Measurements from ENCODE around the gene ZBTB4.

Gene ZBTB4

DNA sequence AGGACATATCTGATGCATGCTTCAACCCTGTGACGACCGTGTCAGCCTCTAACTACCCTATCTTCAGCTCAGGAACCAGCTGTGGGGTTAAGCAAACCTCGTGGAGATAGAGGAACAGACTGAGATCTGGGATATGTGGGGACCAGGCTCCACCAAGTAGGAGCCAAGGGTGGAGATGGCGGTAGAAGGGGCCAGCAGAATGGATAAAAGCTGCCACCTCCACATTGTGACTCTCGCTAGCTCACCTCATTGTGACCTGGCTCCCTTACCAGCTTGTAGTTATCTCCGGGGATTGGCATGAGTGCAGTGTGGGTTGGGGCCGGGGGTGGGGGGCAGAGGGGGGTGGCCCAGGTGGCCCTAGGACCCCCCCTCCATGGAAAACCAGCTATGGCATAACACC is 54.1 kb downstream of the ZBTB4 start, which contains the start of gene SPEM2:
Gene SPEM2, plus strand, starts transcription at position 301 of the 400 bp plus-strand sequence. Its CDS starts 73 bp downstream, at position 374.
- TF ChIP-seq RAD21 (IDR thresholded peaks at IDR 0.05; ENCODE audit: low read depth) (no peak), TAF1 (IDR thresholded peaks at IDR 0.05; ENCODE audit: low read depth) (no peak), USF1 (IDR thresholded peaks at IDR 0.05) (no peak), CREB1 (IDR thresholded peaks at IDR 0.05; ENCODE audit: low read depth) (no peak), EGR1 (IDR thresholded peaks at IDR 0.05) (no peak), NFIC (IDR thresholded peaks at IDR 0.05) (no peak), FOXM1 (IDR thresholded peaks at IDR 0.05; ENCODE audit: borderline replicate concordance, low read depth) (no peak)
- TF ChIP-seq, protein P1, sequence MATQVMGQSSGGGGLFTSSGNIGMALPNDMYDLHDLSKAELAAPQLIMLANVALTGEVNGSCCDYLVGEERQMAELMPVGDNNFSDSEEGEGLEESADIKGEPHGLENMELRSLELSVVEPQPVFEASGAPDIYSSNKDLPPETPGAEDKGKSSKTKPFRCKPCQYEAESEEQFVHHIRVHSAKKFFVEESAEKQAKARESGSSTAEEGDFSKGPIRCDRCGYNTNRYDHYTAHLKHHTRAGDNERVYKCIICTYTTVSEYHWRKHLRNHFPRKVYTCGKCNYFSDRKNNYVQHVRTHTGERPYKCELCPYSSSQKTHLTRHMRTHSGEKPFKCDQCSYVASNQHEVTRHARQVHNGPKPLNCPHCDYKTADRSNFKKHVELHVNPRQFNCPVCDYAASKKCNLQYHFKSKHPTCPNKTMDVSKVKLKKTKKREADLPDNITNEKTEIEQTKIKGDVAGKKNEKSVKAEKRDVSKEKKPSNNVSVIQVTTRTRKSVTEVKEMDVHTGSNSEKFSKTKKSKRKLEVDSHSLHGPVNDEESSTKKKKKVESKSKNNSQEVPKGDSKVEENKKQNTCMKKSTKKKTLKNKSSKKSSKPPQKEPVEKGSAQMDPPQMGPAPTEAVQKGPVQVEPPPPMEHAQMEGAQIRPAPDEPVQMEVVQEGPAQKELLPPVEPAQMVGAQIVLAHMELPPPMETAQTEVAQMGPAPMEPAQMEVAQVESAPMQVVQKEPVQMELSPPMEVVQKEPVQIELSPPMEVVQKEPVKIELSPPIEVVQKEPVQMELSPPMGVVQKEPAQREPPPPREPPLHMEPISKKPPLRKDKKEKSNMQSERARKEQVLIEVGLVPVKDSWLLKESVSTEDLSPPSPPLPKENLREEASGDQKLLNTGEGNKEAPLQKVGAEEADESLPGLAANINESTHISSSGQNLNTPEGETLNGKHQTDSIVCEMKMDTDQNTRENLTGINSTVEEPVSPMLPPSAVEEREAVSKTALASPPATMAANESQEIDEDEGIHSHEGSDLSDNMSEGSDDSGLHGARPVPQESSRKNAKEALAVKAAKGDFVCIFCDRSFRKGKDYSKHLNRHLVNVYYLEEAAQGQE (IDR thresholded peaks at IDR 0.05; ENCODE audit: low read depth): no peak
- TF ChIP-seq, protein P2, sequence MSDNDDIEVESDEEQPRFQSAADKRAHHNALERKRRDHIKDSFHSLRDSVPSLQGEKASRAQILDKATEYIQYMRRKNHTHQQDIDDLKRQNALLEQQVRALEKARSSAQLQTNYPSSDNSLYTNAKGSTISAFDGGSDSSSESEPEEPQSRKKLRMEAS (IDR thresholded peaks at IDR 0.05): no peak

- TF ChIP-seq, protein P2 (IDR thresholded peaks at IDR 0.05): no peak
- TF ChIP-seq ZBTB7A (IDR thresholded peaks at IDR 0.05; ENCODE audit: low read depth): no peak
Measured at GRCh38 chr17:7423679-7424078, 55.8 kb downstream of the ZBTB4 start.

DNA sequence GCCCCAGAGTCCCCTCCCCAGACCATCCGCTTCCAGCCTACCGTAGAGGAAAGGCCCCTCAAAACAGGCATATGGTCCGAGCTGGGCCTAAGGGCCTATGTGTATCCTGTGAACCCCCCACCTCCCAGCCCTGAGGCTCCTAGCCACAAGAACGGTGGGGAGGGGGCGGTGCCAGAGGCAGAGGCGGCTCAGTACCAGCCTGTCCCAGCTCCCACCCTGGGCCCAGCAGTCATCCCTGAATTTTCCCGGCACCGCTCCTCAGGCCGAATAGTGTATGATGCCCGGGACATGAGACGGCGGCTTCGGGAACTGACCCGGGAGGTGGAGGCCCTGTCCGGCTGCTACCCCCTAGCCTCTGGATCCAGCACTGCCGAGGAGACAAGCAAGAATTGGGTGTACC is 58.2 kb downstream of the ZBTB4 start:
- TF ChIP-seq ZBTB7A (IDR thresholded peaks at IDR 0.05; ENCODE audit: low read depth) (no peak), FOXM1 (IDR thresholded peaks at IDR 0.05; ENCODE audit: borderline replicate concordance, low read depth) (no peak), NFIC (IDR thresholded peaks at IDR 0.05) (no peak), TAF1 (IDR thresholded peaks at IDR 0.05; ENCODE audit: low read depth) (no peak), USF1 (IDR thresholded peaks at IDR 0.05) (no peak), YY1 (IDR thresholded peaks at IDR 0.05; ENCODE audit: low read depth) (no peak), CREB1 (IDR thresholded peaks at IDR 0.05; ENCODE audit: low read depth) (no peak)
- TF ChIP-seq, protein P2 (IDR thresholded peaks at IDR 0.05): no peak

DNA sequence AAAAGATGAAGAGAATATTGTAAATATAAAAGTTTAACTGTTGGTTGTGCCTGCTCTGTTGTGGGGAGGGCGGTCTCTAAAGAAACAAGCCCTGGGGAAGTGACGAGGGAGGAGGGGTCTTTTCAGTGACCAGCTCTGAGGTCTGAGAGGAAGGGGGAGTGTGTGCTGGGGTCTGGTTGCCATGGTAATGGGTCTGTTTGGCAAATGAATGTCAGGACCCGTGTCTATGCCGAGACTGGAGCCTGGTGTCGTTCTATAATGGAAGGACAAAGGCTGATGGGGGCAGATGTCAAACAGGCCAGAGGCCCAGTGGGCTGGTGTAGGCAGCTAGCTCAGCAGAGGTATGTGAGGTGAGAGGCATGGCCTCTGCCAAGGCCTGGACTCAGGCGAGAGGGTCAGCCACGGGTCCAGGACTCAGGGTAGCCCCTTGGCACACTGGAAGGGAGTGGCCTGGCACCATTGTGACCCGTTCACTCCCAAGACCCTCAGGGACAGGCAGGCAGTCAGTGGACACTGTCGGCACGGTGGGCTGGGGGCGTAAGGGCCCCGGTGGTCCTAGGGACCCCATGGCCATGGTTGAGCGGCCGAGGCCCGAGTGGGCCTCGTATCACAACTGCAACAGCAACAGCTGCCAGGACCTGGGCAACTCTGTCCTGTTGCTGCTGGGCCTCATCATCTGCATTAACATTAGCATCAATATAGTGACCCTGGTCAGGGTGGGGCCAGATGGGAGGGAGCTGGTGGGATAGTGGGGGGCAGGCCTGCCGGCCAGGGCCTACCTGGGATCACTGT is 59.4 kb downstream of the ZBTB4 start, which contains the start of gene SPEM1:
Gene SPEM1, plus strand, starts transcription at position 506 of the 792 bp plus-strand sequence. Its CDS starts 61 bp downstream, at position 567.
- TF ChIP-seq, protein P1 (IDR thresholded peaks at IDR 0.05; ENCODE audit: low read depth): no peak
- TF ChIP-seq USF1 (IDR thresholded peaks at IDR 0.05) (no peak), EP300 (IDR thresholded peaks at IDR 0.05; ENCODE audit: borderline replicate concordance) (no peak), YY1 (IDR thresholded peaks at IDR 0.05; ENCODE audit: low read depth) (no peak), TCF12 (IDR thresholded peaks at IDR 0.05; ENCODE audit: low read depth) (no peak), EGR1 (IDR thresholded peaks at IDR 0.05) (no peak), CEBPB (IDR thresholded peaks at IDR 0.05) (no peak), TAF1 (IDR thresholded peaks at IDR 0.05; ENCODE audit: low read depth) (no peak), CREB1 (IDR thresholded peaks at IDR 0.05; ENCODE audit: low read depth) (no peak), FOXM1 (IDR thresholded peaks at IDR 0.05; ENCODE audit: borderline replicate concordance, low read depth) (no peak)

- TF ChIP-seq EGR1 (IDR thresholded peaks at IDR 0.05): no peak
- TF ChIP-seq, protein P2 (IDR thresholded peaks at IDR 0.05): no peak
- TF ChIP-seq USF1 (IDR thresholded peaks at IDR 0.05): no peak
- TF ChIP-seq EP300 (IDR thresholded peaks at IDR 0.05; ENCODE audit: borderline replicate concordance): no peak
- TF ChIP-seq CEBPB (IDR thresholded peaks at IDR 0.05): no peak
- no peak for TF ChIP-seq YY1 (IDR thresholded peaks at IDR 0.05; ENCODE audit: low read depth)
- no peak for TF ChIP-seq CREB1 (IDR thresholded peaks at IDR 0.05; ENCODE audit: low read depth)
- no peak for TF ChIP-seq TAF1 (IDR thresholded peaks at IDR 0.05; ENCODE audit: low read depth)
- no peak for TF ChIP-seq NFIC (IDR thresholded peaks at IDR 0.05)
- TF ChIP-seq ZBTB7A (IDR thresholded peaks at IDR 0.05; ENCODE audit: low read depth): no peak
- TF ChIP-seq RAD21 (IDR thresholded peaks at IDR 0.05; ENCODE audit: low read depth): no peak
- TF ChIP-seq TCF12 (IDR thresholded peaks at IDR 0.05; ENCODE audit: low read depth): no peak
- no peak for TF ChIP-seq TEAD4 (IDR thresholded peaks at IDR 0.05)
- no peak for TF ChIP-seq FOXM1 (IDR thresholded peaks at IDR 0.05; ENCODE audit: borderline replicate concordance, low read depth)
- TF ChIP-seq, protein P1 (IDR thresholded peaks at IDR 0.05; ENCODE audit: low read depth): no peak
Measured at GRCh38 chr17:7418472-7419152, 60.8 kb downstream of the ZBTB4 start.
